HepG2 (cell line): ENCODE data around the gene HOXA7. TPM values are rescaled to one million over a fixed set of nuclear protein-coding genes. Genes with fewer than 3 reads are reported as not detected.

Experiments used
- ATF7-NPFF ChIP-seq: sonication (generic); formaldehyde crosslinking; IDR thresholded peaks from 2 replicates; pipeline ENCODE4 v1.8.1; 2023; ENCODE audit warnings: mild to moderate bottlenecking, low read depth, missing genetic modification reagents, moderate library complexity
- DNMT3B ChIP-seq: conservative IDR thresholded peaks from 2 replicates; pipeline ENCODE4 v1.6.1; 2016; ENCODE audit warnings: missing biosample characterization, control low read depth
- FOXK1 ChIP-seq: sonication (generic); formaldehyde crosslinking; IDR thresholded peaks from 2 replicates; pipeline ENCODE4 v1.4.0; 2020; ENCODE audit warnings: low read depth, missing genetic modification reagents, borderline replicate concordance
- GTF2F1 ChIP-seq: fragments of 150-350 bp; IDR thresholded peaks from 2 replicates; pipeline ENCODE4 v1.6.1; 2014; ENCODE audit warnings: low read length
- HINFP ChIP-seq: sonication (generic); formaldehyde crosslinking; IDR thresholded peaks from 2 replicates; pipeline ENCODE4 v1.4.0; 2020; ENCODE audit warnings: low read depth, mild to moderate bottlenecking, missing genetic modification reagents
- HNRNPK ChIP-seq: fragments of 200-400 bp; formaldehyde crosslinking; IDR thresholded peaks from 2 replicates; pipeline ENCODE4 v1.6.1; 2018; ENCODE audit warnings: low read length, low read depth, moderate library complexity, mild to moderate bottlenecking; ENCODE audit not compliant: poor library complexity, severe bottlenecking
- ISL2 ChIP-seq: sonication (generic); formaldehyde crosslinking; IDR thresholded peaks from 2 replicates; pipeline ENCODE4 v1.5.0; 2020; ENCODE audit warnings: missing genetic modification reagents
- JARID2 ChIP-seq: sonication (generic); formaldehyde crosslinking; IDR thresholded peaks from 2 replicates; pipeline ENCODE4 v1.8.1; 2023; ENCODE audit warnings: missing genetic modification reagents, inconsistent platforms; ENCODE audit not compliant: insufficient replicate concordance
- KLF12 ChIP-seq: sonication (generic); formaldehyde crosslinking; IDR thresholded peaks from 2 replicates; pipeline ENCODE4 v1.4.0; 2020; ENCODE audit warnings: missing genetic modification reagents, borderline replicate concordance
- KLF16 ChIP-seq, 2 experiments: sonication (generic) in 1 of 2; formaldehyde crosslinking in 1 of 2; IDR thresholded peaks; 2 replicates each; pipeline versions ENCODE4 v1.6.1 to v1.8.0; 2016 to 2023; ENCODE audit warnings: missing genetic modification reagents in 2 of 2, missing compliant biosample characterization in 1 of 2
- NBN ChIP-seq: fragments of 450-650 bp; conservative IDR thresholded peaks from 2 replicates; pipeline ENCODE4 v1.6.1; 2017
- PHF8 ChIP-seq: sonication (generic); formaldehyde crosslinking; IDR thresholded peaks from 2 replicates; pipeline ENCODE4 v1.5.0; 2020; ENCODE audit warnings: missing genetic modification reagents
- REST ChIP-seq, 2 experiments: IDR thresholded peaks; 2 replicates each; pipeline ENCODE4 v1.6.1; 2011 to 2012; ENCODE audit warnings: low read length in 2 of 2, borderline replicate concordance in 1 of 2, low read depth in 1 of 2, mild to moderate bottlenecking in 1 of 2, moderate library complexity in 1 of 2
- SOX5 ChIP-seq: IDR thresholded peaks from 2 replicates; pipeline ENCODE4 v1.6.1; 2016; ENCODE audit warnings: borderline replicate concordance
- SRSF4 ChIP-seq: fragments of 200-400 bp; formaldehyde crosslinking; IDR thresholded peaks from one replicate; pipeline ENCODE4 v1.6.1; 2018; ENCODE audit warnings: mild to moderate bottlenecking, low read depth, low read length, moderate library complexity; ENCODE audit not compliant: poor library complexity, severe bottlenecking
- ZBTB7A ChIP-seq: sonication (generic); formaldehyde crosslinking; IDR thresholded peaks from 2 replicates; pipeline ENCODE4 v1.8.0; 2022; ENCODE audit warnings: mild to moderate bottlenecking, missing genetic modification reagents
- ZNF274 ChIP-seq: sonication (generic); formaldehyde crosslinking; IDR thresholded peaks from 2 replicates; pipeline ENCODE4 v1.5.1; 2020; ENCODE audit warnings: mild to moderate bottlenecking, missing genetic modification reagents
- ZNF3 ChIP-seq: IDR thresholded peaks from 2 replicates; pipeline ENCODE4 v1.7.0; 2017; ENCODE audit warnings: inconsistent platforms
- ZNF331 ChIP-seq: sonication (generic); formaldehyde crosslinking; IDR thresholded peaks from 2 replicates; pipeline ENCODE4 v1.4.0; 2020; ENCODE audit warnings: missing genetic modification reagents
- ZNF337 ChIP-seq: sonication (generic); formaldehyde crosslinking; IDR thresholded peaks from 2 replicates; pipeline ENCODE4 v1.5.1; 2020; ENCODE audit warnings: missing genetic modification reagents, low read depth, mild to moderate bottlenecking, borderline replicate concordance
- ZNF44 ChIP-seq: sonication (generic); formaldehyde crosslinking; IDR thresholded peaks from 2 replicates; pipeline ENCODE4 v1.5.1; 2020; ENCODE audit warnings: mild to moderate bottlenecking, missing genetic modification reagents
- ZNF441 ChIP-seq: sonication (generic); formaldehyde crosslinking; IDR thresholded peaks from 2 replicates; pipeline ENCODE4 v1.7.0; 2021; ENCODE audit warnings: missing genetic modification reagents, borderline replicate concordance
- ZNF597 ChIP-seq: sonication (generic); formaldehyde crosslinking; IDR thresholded peaks from 2 replicates; pipeline ENCODE4 v1.5.0; 2020; ENCODE audit warnings: missing genetic modification reagents
- ZNF670 ChIP-seq: sonication (generic); formaldehyde crosslinking; IDR thresholded peaks from 2 replicates; pipeline ENCODE4 v1.8.0; 2022; ENCODE audit warnings: mild to moderate bottlenecking, missing genetic modification reagents, borderline replicate concordance
- ZNF878 ChIP-seq: sonication (generic); formaldehyde crosslinking; IDR thresholded peaks from 2 replicates; pipeline ENCODE4 v1.8.1; 2023; ENCODE audit warnings: mild to moderate bottlenecking, missing genetic modification reagents, moderate library complexity
- polyA plus RNA-seq, 8 experiments: library from polyadenylated mRNA; depleted of rRNA in 3 of 8; stranded (reverse) in 7 of 8; unstranded in 1 of 8; fragments of >200 nt; fragmentation: Illumina TruSeq in 4 of 8; extraction: Trizol in 4 of 8; gene quantifications; 2 replicates each; pipeline versions ENCODE4 v1.2.1 to v1.2.3, GENCODE V29; 2011 to 2016; ENCODE audit warnings: low read depth in 4 of 8, missing spikeins in 1 of 8, mixed read lengths in 1 of 8; ENCODE audit not compliant: insufficient read depth in 1 of 8
- total RNA-seq, 5 experiments: library from RNA; depleted of rRNA; stranded (reverse); fragments of >200 nt; fragmentation: Illumina TruSeq; extraction: Trizol; gene quantifications; 2 replicates each; pipeline ENCODE4 v1.2.3, GENCODE V29; 2016; ENCODE audit warnings: low read depth in 1 of 5

HOXA7 gene
- total and polyA plus RNA-seq, 2 of the 13 experiments (the other 11 are each of a cell fraction or from before 2014, with no cell fraction given) = 0.05 TPM; not detected in 1

- TF ChIP-seq JARID2 (CRISPR knock-in tag) (no peak), KLF12 (CRISPR knock-in tag) (no peak), ZNF670 (CRISPR knock-in tag) (no peak), PHF8 (peak; percentile 54), ZBTB7A (CRISPR knock-in tag) (no peak), HNRNPK (peak; percentile 81), GTF2F1 (no peak), ZNF274 (CRISPR knock-in tag) (no peak), NBN (no peak), HINFP (CRISPR knock-in tag) (no peak), ATF7-NPFF (0 out of 2 replicates have a peak, but pooled peaks have one; percentile 23), ZNF441 (CRISPR knock-in tag) (peak; percentile 18; the same call in 1 of the 2 replicates), DNMT3B (CRISPR knock-in tag) (no peak), SRSF4 (no peak), KLF16 (CRISPR knock-in tag; IDR thresholded peaks at IDR 0.05) (no peak), ZNF337 (CRISPR knock-in tag) (no peak), ZNF597 (CRISPR knock-in tag) (no peak), REST (IDR thresholded peaks at IDR 0.05; ENCODE audit: borderline replicate concordance in 1 of 2, low read depth in 1 of 2, low read length in 2 of 2) (no peak), SOX5 (CRISPR knock-in tag) (no peak), ZNF44 (no peak), FOXK1 (no peak), ZNF331 (CRISPR knock-in tag) (no peak), ZNF878 (CRISPR knock-in tag) (no peak), ZNF3 (CRISPR knock-in tag) (no peak), ISL2 (CRISPR knock-in tag) (no peak)
Observed at GRCh38 chr7:27129729-27130539, 26.5 kb downstream of the HOXA7 start (continued).
